HepG2 (cell line): ENCODE measurements around the gene SSBP4. TPM values are rescaled to one million over a fixed set of nuclear protein-coding genes. Genes with fewer than 3 reads are reported as not detected.

Experiments
- ATAC-seq: fragments of 200-7000 bp; cut with Tn5 transposase; 3 replicates; pipeline ENCODE4 v1.9.1; 2020; ENCODE audit warnings: mild to moderate bottlenecking, moderate library complexity
- BruUV-seq: library from RNA; stranded (reverse); fragments of 400-500 nt; replicated peaks from 2 replicates; lab custom pipeline; 2021; lab: Mats Ljungman, UMichigan
- CTCF ChIA-PET: fragments of 300-600 bp; formaldehyde crosslinking; extraction: SDS; loops from one replicate; lab custom pipeline; 2021; ENCODE audit warnings: low total read pairs, inconsistent platforms, low intra/inter-chr PET ratio; lab: Yijun Ruan, JAX
- POLR2A ChIA-PET: fragments of 350-600 bp; sonication (Branson Sonifier 250); formaldehyde crosslinking; loops from one replicate; lab custom pipeline; 2020; ENCODE audit warnings: antibody characterized with exemption, inconsistent platforms; lab: Yijun Ruan, JAX
- DNase-seq: peaks from one replicate; pipeline ENCODE4 v3.0.0-alpha.2; 2015; ENCODE audit warnings: low spot score
- FAIRE-seq: peaks from 3 replicates; lab custom pipeline; 2011; peaks lifted over from hg19 to GRCh38; lab: Jason Lieb, UNC
- H2AFZ ChIP-seq: one replicate; pipeline ENCODE4 v1.6.1; 2011; ENCODE audit warnings: low read length, inconsistent platforms
- H3K27ac ChIP-seq: fragments of 300-600 bp; 3 replicates; pipeline ENCODE4 v1.8.0; 2011; ENCODE audit warnings: mixed run types, mild to moderate bottlenecking, mixed read lengths, low read length, inconsistent platforms; ENCODE audit not compliant: insufficient read depth; ENCODE audit errors: extremely low read length
- H3K27me3 ChIP-seq, 2 experiments: fragments of 200-600 bp in 1 of 2; 2 replicates in 1 of 2; 3 replicates in 1 of 2; pipeline versions ENCODE4 v1.6.0 to v1.8.0; 2011; ENCODE audit warnings: low read length in 2 of 2, mild to moderate bottlenecking in 2 of 2, moderate library complexity in 2 of 2, inconsistent platforms in 1 of 2; ENCODE audit not compliant: insufficient read depth in 2 of 2, control insufficient read depth in 1 of 2
- H3K36me3 ChIP-seq, 2 experiments: fragments of 200-600 bp in 1 of 2; replicated peaks in 1 of 2; 2 replicates in 1 of 2; 3 replicates in 1 of 2; pipeline versions ENCODE4 v1.5.1 to v1.8.0; 2011; ENCODE audit warnings: low read length in 2 of 2, inconsistent platforms in 1 of 2; ENCODE audit not compliant: insufficient read depth in 2 of 2, control insufficient read depth in 1 of 2
- H3K4me1 ChIP-seq: 2 replicates; pipeline ENCODE4 v1.5.1; 2012; ENCODE audit warnings: low read length, inconsistent platforms; ENCODE audit not compliant: insufficient read depth
- H3K4me2 ChIP-seq: 2 replicates; pipeline ENCODE4 v1.6.0; 2011; ENCODE audit warnings: low read depth, low read length, inconsistent platforms
- H3K4me3 ChIP-seq, 3 experiments: fragments of 200-600 bp in 1 of 3; sonication (generic), shearing (Covaris generic) in 1 of 3; replicated peaks in 1 of 3; 2 replicates each; pipeline ENCODE4 v1.5.1; 2011 to 2016; ENCODE audit warnings: low read length in 3 of 3, inconsistent platforms in 2 of 3, low read depth in 2 of 3, mild to moderate bottlenecking in 2 of 3, control low read depth in 1 of 3, mixed read lengths in 1 of 3; ENCODE audit not compliant: insufficient read depth in 1 of 3
- H3K79me2 ChIP-seq: one replicate; pipeline ENCODE4 v1.6.1; 2011; ENCODE audit warnings: low read length, inconsistent platforms; ENCODE audit not compliant: insufficient read depth
- H3K9ac ChIP-seq: 2 replicates; pipeline ENCODE4 v1.6.0; 2011; ENCODE audit warnings: mild to moderate bottlenecking, low read depth, low read length, inconsistent platforms; ENCODE audit not compliant: insufficient read depth
- H3K9me3 ChIP-seq: 2 replicates; pipeline ENCODE4 v1.5.1; 2012; ENCODE audit warnings: mild to moderate bottlenecking, low read length
- H4K20me1 ChIP-seq: 2 replicates; pipeline ENCODE4 v1.6.0; 2011; ENCODE audit warnings: inconsistent platforms, mild to moderate bottlenecking, low read length, moderate library complexity; ENCODE audit not compliant: insufficient read depth
- RARA ChIP-seq: IDR thresholded peaks from 2 replicates; pipeline ENCODE4 v1.6.1; 2016; ENCODE audit warnings: missing genetic modification reagents, missing compliant biosample characterization
- RBM39 ChIP-seq: fragments of 200-400 bp; formaldehyde crosslinking; IDR thresholded peaks from one replicate; pipeline ENCODE4 v1.6.1; 2018; ENCODE audit warnings: antibody characterized with exemption, mild to moderate bottlenecking, low read depth, low read length; ENCODE audit not compliant: poor library complexity, severe bottlenecking
- ZNF605 ChIP-seq: sonication (generic); formaldehyde crosslinking; IDR thresholded peaks from 2 replicates; pipeline ENCODE4 v1.8.0; 2022; ENCODE audit warnings: mild to moderate bottlenecking, missing genetic modification reagents
- ZSCAN22 ChIP-seq: sonication (generic); formaldehyde crosslinking; IDR thresholded peaks from 2 replicates; pipeline ENCODE4 v1.4.0; 2020; ENCODE audit warnings: mild to moderate bottlenecking, missing genetic modification reagents
- ZSCAN30 ChIP-seq: sonication (generic); formaldehyde crosslinking; IDR thresholded peaks from 2 replicates; pipeline ENCODE4 v1.5.0; 2020; ENCODE audit warnings: mild to moderate bottlenecking, missing genetic modification reagents
- WGBS: methylation state at CpG from one replicate; pipeline ENCODE4 v1.1.6; 2017; ENCODE audit warnings: low lambda C conversion rate; 5-methylcytosine and 5-hydroxymethylcytosine counted together
- in situ Hi-C: cut with HindIII; loops from 2 replicates; pipeline ENCODE4 v1.10.0; 2017; ENCODE audit warnings: low pct_unique_long_range_greater_than_20kb; ENCODE audit not compliant: extremely low pct_ligation_motif_present
- intact Hi-C: fragments of 100-400 bp; cut with micrococcal nuclease; formaldehyde crosslinking; loops from one replicate; pipeline ENCODE4 v1.10.0; 2022; ENCODE audit not compliant: unreplicated experiment
- polyA plus RNA-seq, 8 experiments: library from polyadenylated mRNA; depleted of rRNA in 3 of 8; stranded (reverse) in 7 of 8; unstranded in 1 of 8; fragments of >200 nt; fragmentation: Illumina TruSeq in 4 of 8; extraction: Trizol in 4 of 8; gene quantifications; 2 replicates each; pipeline versions ENCODE4 v1.2.1 to v1.2.3, GENCODE V29; 2011 to 2016; ENCODE audit warnings: low read depth in 4 of 8, missing spikeins in 1 of 8, mixed read lengths in 1 of 8; ENCODE audit not compliant: insufficient read depth in 1 of 8
- total RNA-seq, 5 experiments: library from RNA; depleted of rRNA; stranded (reverse); fragments of >200 nt; fragmentation: Illumina TruSeq; extraction: Trizol; gene quantifications; 2 replicates each; pipeline ENCODE4 v1.2.3, GENCODE V29; 2016; ENCODE audit warnings: low read depth in 1 of 5
- TF ChIP-seq, protein P1 (sequence below): sonication (generic); formaldehyde crosslinking; IDR thresholded peaks from 2 replicates; pipeline ENCODE4 v1.5.1; 2020; ENCODE audit warnings: mild to moderate bottlenecking, missing genetic modification reagents, moderate library complexity
- TF ChIP-seq, protein P2 (sequence below): sonication (generic); formaldehyde crosslinking; IDR thresholded peaks from 2 replicates; pipeline ENCODE4 v1.4.0; 2020; ENCODE audit warnings: missing genetic modification reagents, borderline replicate concordance
- TF ChIP-seq, protein P3 (sequence below): sonication (generic); formaldehyde crosslinking; IDR thresholded peaks from 2 replicates; pipeline ENCODE4 v1.9.0; 2021; ENCODE audit warnings: mild to moderate bottlenecking, missing genetic modification reagents

SSBP4 gene
- total and polyA plus RNA-seq, 2 of the 13 experiments (the other 11 are each of a cell fraction or from before 2014, with no cell fraction given) = 20.8 to 39.5 TPM

DNA sequence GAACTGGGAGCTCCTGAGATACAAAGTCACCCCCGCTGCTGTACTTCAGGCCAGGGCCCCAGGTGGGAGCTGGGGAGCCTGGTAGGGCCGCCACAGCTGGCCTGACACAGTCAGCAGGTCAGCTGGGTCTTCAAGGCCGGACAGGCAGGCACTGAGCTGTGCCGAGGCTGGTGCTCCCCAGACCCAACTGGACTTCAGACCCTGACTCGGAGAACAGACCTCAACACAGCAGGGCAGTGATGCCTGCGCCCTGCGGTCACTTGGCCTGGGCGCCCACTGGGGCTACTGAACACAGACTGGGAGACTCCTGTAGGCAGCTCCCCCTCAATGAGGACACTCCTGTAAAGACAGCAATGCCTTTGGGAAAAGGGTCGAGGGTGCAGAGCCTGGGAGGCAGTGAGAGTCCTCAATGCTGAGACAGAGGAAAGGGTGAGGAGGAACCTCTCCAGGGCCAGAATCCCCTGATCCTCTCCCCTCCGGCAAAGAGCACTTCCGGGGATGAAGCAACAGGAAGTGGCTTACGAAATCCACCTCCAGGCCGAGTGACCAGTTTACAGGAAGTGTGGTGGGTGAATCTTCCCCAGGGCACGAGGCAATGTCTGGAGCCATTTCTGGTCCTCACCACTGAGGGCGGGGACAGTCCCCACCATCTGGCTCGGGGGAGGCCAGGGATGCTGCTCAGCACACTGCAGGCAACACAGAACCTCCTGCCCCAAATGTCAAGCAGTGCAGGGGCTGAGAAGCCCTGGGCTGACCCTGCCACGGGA lies 59.5 kb downstream of the SSBP4 start:
- intact Hi-C loops (loop anchor here (5.0 kb wide), 1 partner anchor 94 kb away; the partner anchor contains the start of gene UBA52), in situ Hi-C loops (loop anchor here (10.0 kb wide), 2 partner anchors 46 to 196 kb away; partner anchors contain the start of gene ELL)
- peak; percentile 79 for FAIRE-seq
- H2AFZ ChIP-seq = no peak overlapping the region
- peak overlapping the region; percentile 90 for H3K27ac ChIP-seq
- WGBS = 9% methylated on average over 8 of the region's 17 CpGs
- peak overlapping the region in 2 of 3 experiments; percentile 9 to 45; a peak in 3 of 6 replicates for H3K4me3 ChIP-seq
- H3K4me1 ChIP-seq = peaks cover 79% of the 10 kb centered on the region
- H3K36me3 ChIP-seq = no peaks in the 10 kb centered on the region; a peak in 3 of 5 replicates
- no peaks in the 10 kb centered on the region for H3K9me3 ChIP-seq
- peak overlapping the region; percentile 52 for H3K9ac ChIP-seq
- CTCF ChIA-PET = no interaction called here
- peak overlapping the region; percentile 67 for H3K4me2 ChIP-seq
- no peaks in the 10 kb centered on the region for H3K27me3 ChIP-seq
- peak; percentile 73 for ATAC-seq
- TSS peak; percentile 59 for BruUV-seq
- POLR2A ChIA-PET = interaction anchor here (0.5 to 1.7 kb wide), 8 partner anchors 8 to 157 kb away, joined by 3 to 4 read pairs (median 4); partner anchors contain the start of gene ELL
- H4K20me1 ChIP-seq = peaks cover 15% of the 10 kb centered on the region; the same call in 1 of the 2 replicates
- peaks cover 84% of the 10 kb centered on the region for H3K79me2 ChIP-seq
- DNase-seq = peak; percentile 88
- no peak for TF ChIP-seq ZSCAN30 (CRISPR knock-in tag)
- TF ChIP-seq RBM39 = no peak
- peak; percentile 84; the same call in 1 of the 2 replicates for TF ChIP-seq ZNF605 (CRISPR knock-in tag)
- peak; percentile 82 for TF ChIP-seq RARA (CRISPR knock-in tag)
- TF ChIP-seq, protein P1, sequence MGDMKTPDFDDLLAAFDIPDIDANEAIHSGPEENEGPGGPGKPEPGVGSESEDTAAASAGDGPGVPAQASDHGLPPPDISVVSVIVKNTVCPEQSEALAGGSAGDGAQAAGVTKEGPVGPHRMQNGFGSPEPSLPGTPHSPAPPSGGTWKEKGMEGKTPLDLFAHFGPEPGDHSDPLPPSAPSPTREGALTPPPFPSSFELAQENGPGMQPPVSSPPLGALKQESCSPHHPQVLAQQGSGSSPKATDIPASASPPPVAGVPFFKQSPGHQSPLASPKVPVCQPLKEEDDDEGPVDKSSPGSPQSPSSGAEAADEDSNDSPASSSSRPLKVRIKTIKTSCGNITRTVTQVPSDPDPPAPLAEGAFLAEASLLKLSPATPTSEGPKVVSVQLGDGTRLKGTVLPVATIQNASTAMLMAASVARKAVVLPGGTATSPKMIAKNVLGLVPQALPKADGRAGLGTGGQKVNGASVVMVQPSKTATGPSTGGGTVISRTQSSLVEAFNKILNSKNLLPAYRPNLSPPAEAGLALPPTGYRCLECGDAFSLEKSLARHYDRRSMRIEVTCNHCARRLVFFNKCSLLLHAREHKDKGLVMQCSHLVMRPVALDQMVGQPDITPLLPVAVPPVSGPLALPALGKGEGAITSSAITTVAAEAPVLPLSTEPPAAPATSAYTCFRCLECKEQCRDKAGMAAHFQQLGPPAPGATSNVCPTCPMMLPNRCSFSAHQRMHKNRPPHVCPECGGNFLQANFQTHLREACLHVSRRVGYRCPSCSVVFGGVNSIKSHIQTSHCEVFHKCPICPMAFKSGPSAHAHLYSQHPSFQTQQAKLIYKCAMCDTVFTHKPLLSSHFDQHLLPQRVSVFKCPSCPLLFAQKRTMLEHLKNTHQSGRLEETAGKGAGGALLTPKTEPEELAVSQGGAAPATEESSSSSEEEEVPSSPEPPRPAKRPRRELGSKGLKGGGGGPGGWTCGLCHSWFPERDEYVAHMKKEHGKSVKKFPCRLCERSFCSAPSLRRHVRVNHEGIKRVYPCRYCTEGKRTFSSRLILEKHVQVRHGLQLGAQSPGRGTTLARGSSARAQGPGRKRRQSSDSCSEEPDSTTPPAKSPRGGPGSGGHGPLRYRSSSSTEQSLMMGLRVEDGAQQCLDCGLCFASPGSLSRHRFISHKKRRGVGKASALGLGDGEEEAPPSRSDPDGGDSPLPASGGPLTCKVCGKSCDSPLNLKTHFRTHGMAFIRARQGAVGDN (CRISPR knock-in tag) = peak; percentile 99
- TF ChIP-seq, protein P2, sequence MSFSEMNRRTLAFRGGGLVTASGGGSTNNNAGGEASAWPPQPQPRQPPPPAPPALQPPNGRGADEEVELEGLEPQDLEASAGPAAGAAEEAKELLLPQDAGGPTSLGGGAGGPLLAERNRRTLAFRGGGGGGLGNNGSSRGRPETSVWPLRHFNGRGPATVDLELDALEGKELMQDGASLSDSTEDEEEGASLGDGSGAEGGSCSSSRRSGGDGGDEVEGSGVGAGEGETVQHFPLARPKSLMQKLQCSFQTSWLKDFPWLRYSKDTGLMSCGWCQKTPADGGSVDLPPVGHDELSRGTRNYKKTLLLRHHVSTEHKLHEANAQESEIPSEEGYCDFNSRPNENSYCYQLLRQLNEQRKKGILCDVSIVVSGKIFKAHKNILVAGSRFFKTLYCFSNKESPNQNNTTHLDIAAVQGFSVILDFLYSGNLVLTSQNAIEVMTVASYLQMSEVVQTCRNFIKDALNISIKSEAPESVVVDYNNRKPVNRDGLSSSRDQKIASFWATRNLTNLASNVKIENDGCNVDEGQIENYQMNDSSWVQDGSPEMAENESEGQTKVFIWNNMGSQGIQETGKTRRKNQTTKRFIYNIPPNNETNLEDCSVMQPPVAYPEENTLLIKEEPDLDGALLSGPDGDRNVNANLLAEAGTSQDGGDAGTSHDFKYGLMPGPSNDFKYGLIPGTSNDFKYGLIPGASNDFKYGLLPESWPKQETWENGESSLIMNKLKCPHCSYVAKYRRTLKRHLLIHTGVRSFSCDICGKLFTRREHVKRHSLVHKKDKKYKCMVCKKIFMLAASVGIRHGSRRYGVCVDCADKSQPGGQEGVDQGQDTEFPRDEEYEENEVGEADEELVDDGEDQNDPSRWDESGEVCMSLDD (CRISPR knock-in tag) = no peak
- TF ChIP-seq ZSCAN22 (CRISPR knock-in tag) = peak; percentile 96
- TF ChIP-seq, protein P3, sequence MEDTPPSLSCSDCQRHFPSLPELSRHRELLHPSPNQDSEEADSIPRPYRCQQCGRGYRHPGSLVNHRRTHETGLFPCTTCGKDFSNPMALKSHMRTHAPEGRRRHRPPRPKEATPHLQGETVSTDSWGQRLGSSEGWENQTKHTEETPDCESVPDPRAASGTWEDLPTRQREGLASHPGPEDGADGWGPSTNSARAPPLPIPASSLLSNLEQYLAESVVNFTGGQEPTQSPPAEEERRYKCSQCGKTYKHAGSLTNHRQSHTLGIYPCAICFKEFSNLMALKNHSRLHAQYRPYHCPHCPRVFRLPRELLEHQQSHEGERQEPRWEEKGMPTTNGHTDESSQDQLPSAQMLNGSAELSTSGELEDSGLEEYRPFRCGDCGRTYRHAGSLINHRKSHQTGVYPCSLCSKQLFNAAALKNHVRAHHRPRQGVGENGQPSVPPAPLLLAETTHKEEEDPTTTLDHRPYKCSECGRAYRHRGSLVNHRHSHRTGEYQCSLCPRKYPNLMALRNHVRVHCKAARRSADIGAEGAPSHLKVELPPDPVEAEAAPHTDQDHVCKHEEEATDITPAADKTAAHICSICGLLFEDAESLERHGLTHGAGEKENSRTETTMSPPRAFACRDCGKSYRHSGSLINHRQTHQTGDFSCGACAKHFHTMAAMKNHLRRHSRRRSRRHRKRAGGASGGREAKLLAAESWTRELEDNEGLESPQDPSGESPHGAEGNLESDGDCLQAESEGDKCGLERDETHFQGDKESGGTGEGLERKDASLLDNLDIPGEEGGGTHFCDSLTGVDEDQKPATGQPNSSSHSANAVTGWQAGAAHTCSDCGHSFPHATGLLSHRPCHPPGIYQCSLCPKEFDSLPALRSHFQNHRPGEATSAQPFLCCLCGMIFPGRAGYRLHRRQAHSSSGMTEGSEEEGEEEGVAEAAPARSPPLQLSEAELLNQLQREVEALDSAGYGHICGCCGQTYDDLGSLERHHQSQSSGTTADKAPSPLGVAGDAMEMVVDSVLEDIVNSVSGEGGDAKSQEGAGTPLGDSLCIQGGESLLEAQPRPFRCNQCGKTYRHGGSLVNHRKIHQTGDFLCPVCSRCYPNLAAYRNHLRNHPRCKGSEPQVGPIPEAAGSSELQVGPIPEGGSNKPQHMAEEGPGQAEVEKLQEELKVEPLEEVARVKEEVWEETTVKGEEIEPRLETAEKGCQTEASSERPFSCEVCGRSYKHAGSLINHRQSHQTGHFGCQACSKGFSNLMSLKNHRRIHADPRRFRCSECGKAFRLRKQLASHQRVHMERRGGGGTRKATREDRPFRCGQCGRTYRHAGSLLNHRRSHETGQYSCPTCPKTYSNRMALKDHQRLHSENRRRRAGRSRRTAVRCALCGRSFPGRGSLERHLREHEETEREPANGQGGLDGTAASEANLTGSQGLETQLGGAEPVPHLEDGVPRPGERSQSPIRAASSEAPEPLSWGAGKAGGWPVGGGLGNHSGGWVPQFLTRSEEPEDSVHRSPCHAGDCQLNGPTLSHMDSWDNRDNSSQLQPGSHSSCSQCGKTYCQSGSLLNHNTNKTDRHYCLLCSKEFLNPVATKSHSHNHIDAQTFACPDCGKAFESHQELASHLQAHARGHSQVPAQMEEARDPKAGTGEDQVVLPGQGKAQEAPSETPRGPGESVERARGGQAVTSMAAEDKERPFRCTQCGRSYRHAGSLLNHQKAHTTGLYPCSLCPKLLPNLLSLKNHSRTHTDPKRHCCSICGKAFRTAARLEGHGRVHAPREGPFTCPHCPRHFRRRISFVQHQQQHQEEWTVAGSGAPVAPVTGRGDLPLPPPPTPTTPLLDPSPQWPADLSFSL (CRISPR knock-in tag) = 0 out of 2 replicates have a peak, but pooled peaks have one; percentile 9
